WTC11 (cell line): ENCODE data around the gene MAST4.

Experiments used
- CREM ChIP-seq: sonication (generic); formaldehyde crosslinking; IDR thresholded peaks from 2 replicates; pipeline ENCODE4 v1.8.1; 2022; ENCODE audit warnings: mild to moderate bottlenecking, missing genetic modification reagents, moderate library complexity
- FOXJ3 ChIP-seq: sonication (generic); formaldehyde crosslinking; IDR thresholded peaks from 2 replicates; pipeline ENCODE4 v1.9.0; 2021; ENCODE audit warnings: missing genetic modification reagents, mild to moderate bottlenecking, borderline replicate concordance
- USF2 ChIP-seq: sonication (generic); formaldehyde crosslinking; IDR thresholded peaks from 2 replicates; pipeline ENCODE4 v1.8.1; 2023; ENCODE audit warnings: mild to moderate bottlenecking, missing genetic modification reagents, moderate library complexity
- ZNF317 ChIP-seq: sonication (generic); formaldehyde crosslinking; IDR thresholded peaks from 2 replicates; pipeline ENCODE4 v1.8.1; 2023; ENCODE audit warnings: low read depth, mild to moderate bottlenecking, moderate library complexity, missing genetic modification reagents, borderline replicate concordance
- ZNF423 ChIP-seq: fragments of 250-450 bp; sonication (Bioruptor Pico); IDR thresholded peaks from 2 replicates; pipeline ENCODE4 v2.1.2; 2022; ENCODE audit warnings: mild to moderate bottlenecking, moderate library complexity
- TF ChIP-seq, protein P1 (sequence below): fragments of 200-600 bp; IDR thresholded peaks from 2 replicates; pipeline ENCODE4 v1.8.0; 2022; ENCODE audit warnings: antibody characterized with exemption

- TF ChIP-seq ZNF317 (no peak), USF2 (CRISPR knock-in tag) (no peak), FOXJ3 (CRISPR knock-in tag) (no peak), ZNF423 (CRISPR knock-in tag) (no peak), CREM (CRISPR knock-in tag) (no peak)
- TF ChIP-seq, protein P1, sequence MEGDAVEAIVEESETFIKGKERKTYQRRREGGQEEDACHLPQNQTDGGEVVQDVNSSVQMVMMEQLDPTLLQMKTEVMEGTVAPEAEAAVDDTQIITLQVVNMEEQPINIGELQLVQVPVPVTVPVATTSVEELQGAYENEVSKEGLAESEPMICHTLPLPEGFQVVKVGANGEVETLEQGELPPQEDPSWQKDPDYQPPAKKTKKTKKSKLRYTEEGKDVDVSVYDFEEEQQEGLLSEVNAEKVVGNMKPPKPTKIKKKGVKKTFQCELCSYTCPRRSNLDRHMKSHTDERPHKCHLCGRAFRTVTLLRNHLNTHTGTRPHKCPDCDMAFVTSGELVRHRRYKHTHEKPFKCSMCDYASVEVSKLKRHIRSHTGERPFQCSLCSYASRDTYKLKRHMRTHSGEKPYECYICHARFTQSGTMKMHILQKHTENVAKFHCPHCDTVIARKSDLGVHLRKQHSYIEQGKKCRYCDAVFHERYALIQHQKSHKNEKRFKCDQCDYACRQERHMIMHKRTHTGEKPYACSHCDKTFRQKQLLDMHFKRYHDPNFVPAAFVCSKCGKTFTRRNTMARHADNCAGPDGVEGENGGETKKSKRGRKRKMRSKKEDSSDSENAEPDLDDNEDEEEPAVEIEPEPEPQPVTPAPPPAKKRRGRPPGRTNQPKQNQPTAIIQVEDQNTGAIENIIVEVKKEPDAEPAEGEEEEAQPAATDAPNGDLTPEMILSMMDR: no peak
These were observed 516 bp downstream of the MAST4 start for GRCh38 chr5:66596636-66597182.
